Mucosa of rectum (tissue), 2 donors: ENCODE data around the gene PPP3CA.
A peak's percentile ranks its signal among the peaks of the same experiment; 100 is the strongest.

Experiments used
- H3K27ac ChIP-seq, 2 donors: one replicate each; pipeline ENCODE4 v1.7.0; 2013; ENCODE audit warnings: inconsistent platforms in 2 of 2, low read depth in 2 of 2, low read length in 2 of 2
- H3K27me3 ChIP-seq, 2 donors: one replicate each; pipeline ENCODE4 v1.7.0; 2013; ENCODE audit warnings: low read length in 2 of 2; ENCODE audit not compliant: control insufficient read depth in 2 of 2, insufficient read depth in 2 of 2
- H3K36me3 ChIP-seq, 2 donors: one replicate each; pipeline ENCODE4 v1.7.0; 2013; ENCODE audit warnings: low read length in 2 of 2; ENCODE audit not compliant: control insufficient read depth in 2 of 2, insufficient read depth in 2 of 2
- H3K4me1 ChIP-seq, 2 donors: one replicate each; pipeline ENCODE4 v1.7.0; 2013; ENCODE audit warnings: low read length in 2 of 2, mild to moderate bottlenecking in 1 of 2; ENCODE audit not compliant: control insufficient read depth in 2 of 2, insufficient read depth in 2 of 2
- H3K4me3 ChIP-seq, 2 donors: one replicate each; pipeline ENCODE4 v1.7.0; 2013; ENCODE audit warnings: low read length in 2 of 2
- H3K9ac ChIP-seq, 2 donors: one replicate each; pipeline ENCODE4 v1.7.0; 2013; ENCODE audit warnings: low read length in 2 of 2, low read depth in 1 of 2, mild to moderate bottlenecking in 1 of 2
- H3K9me3 ChIP-seq, 2 donors: one replicate each; pipeline ENCODE4 v1.7.0; 2013; ENCODE audit warnings: low read length in 2 of 2; ENCODE audit not compliant: control insufficient read depth in 2 of 2
- donor health status: healthy.
- donor health status: Normal muscosa, but diverticular disease.

PPP3CA gene

GRCh38 chr4:100986360-100986868 is 360.9 kb downstream of the PPP3CA start:
- H3K36me3 ChIP-seq = no peaks in the 10 kb centered on the region
- no peak overlapping the region for H3K9ac ChIP-seq
- no peak overlapping the region for H3K27ac ChIP-seq
- no peaks in the 10 kb centered on the region for H3K9me3 ChIP-seq
- no peaks in the 10 kb centered on the region for H3K27me3 ChIP-seq
- peaks cover 0 to 3% of the 10 kb centered on the region in 2 donors for H3K4me1 ChIP-seq
- no peak overlapping the region for H3K4me3 ChIP-seq

GRCh38 chr4:100985576-100985975 is 361.8 kb downstream of the PPP3CA start:
- Histone ChIP-seq H3K36me3 (no peaks in the 10 kb centered on the region), H3K4me3 (no peak overlapping the region), H3K9ac (no peak overlapping the region), H3K9me3 (no peaks in the 10 kb centered on the region), H3K27ac (no peak overlapping the region), H3K4me1 (peaks cover 0 to 3% of the 10 kb centered on the region in 2 donors), H3K27me3 (no peaks in the 10 kb centered on the region)

GRCh38 chr4:100984901-100985300 is 362.4 kb downstream of the PPP3CA start:
- Histone ChIP-seq H3K4me3 (no peak overlapping the region), H3K9me3 (no peaks in the 10 kb centered on the region), H3K27ac (no peak overlapping the region), H3K9ac (no peak overlapping the region), H3K36me3 (no peaks in the 10 kb centered on the region), H3K4me1 (peaks cover 0 to 3% of the 10 kb centered on the region in 2 donors), H3K27me3 (no peaks in the 10 kb centered on the region)

- H3K27ac ChIP-seq = no peak overlapping the region
- no peaks in the 10 kb centered on the region for H3K9me3 ChIP-seq
- no peak overlapping the region for H3K9ac ChIP-seq
- no peak overlapping the region for H3K4me3 ChIP-seq
- no peaks in the 10 kb centered on the region for H3K27me3 ChIP-seq
- H3K4me1 ChIP-seq = no peaks in the 10 kb centered on the region
- H3K36me3 ChIP-seq = no peaks in the 10 kb centered on the region
Observed at GRCh38 chr4:100983426-100983825, 363.9 kb downstream of the PPP3CA start.

DNA sequence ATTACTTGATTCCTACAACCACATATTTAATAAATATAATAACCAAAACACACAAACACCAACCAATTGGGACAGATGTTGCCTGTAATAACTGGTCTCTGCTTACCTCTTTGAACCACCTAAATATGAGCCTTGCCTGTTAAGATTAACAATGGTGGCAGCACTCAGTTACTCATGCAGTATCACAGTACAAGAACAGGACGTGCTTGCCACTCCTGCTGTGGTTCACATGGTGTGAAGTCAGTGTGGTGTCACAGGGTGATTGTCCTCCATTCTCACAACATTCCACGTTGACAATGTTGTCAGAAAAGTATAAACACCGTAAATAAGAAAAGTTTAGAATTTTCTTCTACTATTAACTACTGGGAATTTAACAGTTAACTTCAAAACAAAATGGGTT is 365.0 kb downstream of the PPP3CA start:
- H3K9ac ChIP-seq = no peak overlapping the region
- no peaks in the 10 kb centered on the region for H3K9me3 ChIP-seq
- no peak overlapping the region for H3K4me3 ChIP-seq
- no peak overlapping the region for H3K27ac ChIP-seq
- no peaks in the 10 kb centered on the region for H3K27me3 ChIP-seq
- H3K4me1 ChIP-seq = no peaks in the 10 kb centered on the region
- H3K36me3 ChIP-seq = no peaks in the 10 kb centered on the region

- no peak overlapping the region for H3K4me3 ChIP-seq
- H3K9ac ChIP-seq = no peak overlapping the region
- H3K27me3 ChIP-seq = no peaks in the 10 kb centered on the region
- H3K36me3 ChIP-seq = no peaks in the 10 kb centered on the region
- H3K27ac ChIP-seq = peak overlapping the region in 1 of 2 donors; percentile 19
- H3K9me3 ChIP-seq = no peaks in the 10 kb centered on the region
- no peaks in the 10 kb centered on the region for H3K4me1 ChIP-seq
Observed at GRCh38 chr4:100981447-100982204, 365.7 kb downstream of the PPP3CA start.

DNA sequence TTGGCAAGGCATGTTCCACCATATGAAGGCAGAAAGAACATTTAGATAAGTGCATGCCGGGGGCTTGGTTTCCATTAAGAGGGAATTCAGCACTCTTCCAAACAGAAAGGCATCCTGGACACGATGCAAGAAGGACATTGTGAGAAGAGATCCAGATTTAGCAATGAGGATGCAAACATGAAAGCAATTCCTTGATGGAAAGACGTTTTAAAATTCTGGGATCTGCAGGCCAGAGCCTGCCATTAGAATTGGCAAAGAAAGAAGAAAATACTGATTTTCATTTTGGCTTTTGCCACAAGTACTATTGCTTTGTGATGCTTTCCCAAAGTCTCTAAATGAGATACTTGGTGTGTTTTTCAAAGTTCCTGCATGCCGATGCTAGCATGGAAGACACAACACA is 367.6 kb downstream of the PPP3CA start:
- H3K9ac ChIP-seq = no peak overlapping the region
- no peaks in the 10 kb centered on the region for H3K36me3 ChIP-seq
- H3K27ac ChIP-seq = no peak overlapping the region
- no peak overlapping the region for H3K4me3 ChIP-seq
- H3K4me1 ChIP-seq = no peaks in the 10 kb centered on the region
- no peaks in the 10 kb centered on the region for H3K9me3 ChIP-seq
- no peaks in the 10 kb centered on the region for H3K27me3 ChIP-seq

DNA sequence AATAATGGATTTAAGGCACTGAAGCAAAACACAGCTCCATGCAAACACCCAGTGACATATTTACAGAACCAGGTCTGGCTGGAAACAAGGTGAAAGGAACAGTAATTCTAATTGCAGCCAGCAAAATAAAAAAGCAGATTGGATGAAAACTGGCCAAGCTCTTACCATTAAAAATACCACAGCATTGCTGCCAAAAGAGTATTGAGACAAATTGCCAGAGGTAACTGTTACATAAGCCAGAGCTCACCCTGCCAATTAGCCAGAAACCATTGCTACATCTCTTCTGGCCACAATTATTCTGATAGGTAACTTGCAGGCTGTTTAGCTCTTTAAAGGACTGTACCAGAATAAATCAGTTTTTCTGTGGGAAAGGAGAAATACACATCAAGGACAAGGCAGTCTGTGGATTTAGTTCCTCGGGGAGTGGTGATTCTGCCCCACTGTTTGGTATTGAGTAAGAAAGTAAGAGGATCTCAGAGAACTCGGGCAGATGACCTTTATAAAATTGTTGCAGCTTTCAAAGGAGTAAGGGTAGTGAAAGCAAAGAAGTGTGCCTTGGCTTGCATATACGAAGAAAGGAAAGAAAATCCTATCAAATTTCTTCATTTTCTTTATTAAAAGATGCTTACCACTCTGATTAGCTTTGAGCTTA is 369.5 kb downstream of the PPP3CA start:
- no peak overlapping the region for H3K27ac ChIP-seq
- H3K36me3 ChIP-seq = no peaks in the 10 kb centered on the region
- no peaks in the 10 kb centered on the region for H3K4me1 ChIP-seq
- H3K4me3 ChIP-seq = no peak overlapping the region
- H3K9ac ChIP-seq = no peak overlapping the region
- H3K27me3 ChIP-seq = no peaks in the 10 kb centered on the region
- H3K9me3 ChIP-seq = no peaks in the 10 kb centered on the region

- no peaks in the 10 kb centered on the region for H3K9me3 ChIP-seq
Observed at GRCh38 chr4:100977274-100977673, 370.1 kb downstream of the PPP3CA start.

More at GRCh38 chr4:100977274-100977673, 370.1 kb downstream of the PPP3CA start:
- no peak overlapping the region for H3K27ac ChIP-seq
- H3K4me3 ChIP-seq = no peak overlapping the region
- no peak overlapping the region for H3K9ac ChIP-seq
- no peaks in the 10 kb centered on the region for H3K36me3 ChIP-seq
- H3K27me3 ChIP-seq = no peaks in the 10 kb centered on the region
- no peaks in the 10 kb centered on the region for H3K4me1 ChIP-seq
